ENCODE data around the gene VASH1. TPM values are rescaled to one million over a fixed set of nuclear protein-coding genes. Genes with fewer than 3 reads are reported as not detected.
"Not testable (repeated sequence)": the region's sequence is repeated elsewhere in the genome, so short reads cannot be mapped to it uniquely, and the experiment has no call there.

VASH1 gene
- total and polyA plus RNA-seq, 8 donors, result 26.5 to 71.3 (median 49.2) TPM

- H3K9me3 ChIP-seq, result no peaks in the 10 kb centered on the region
- ATAC-seq (peak; percentile 19), DNase-seq (no peak)
- no peak for TF ChIP-seq CTCF (IDR thresholded peaks at IDR 0.05)
- intact Hi-C loops (cut with DNase I), result loop anchor here in 1 of 2 donors (10.0 kb wide), 1 partner anchor 65 kb away; no protein-coding TSS in a partner anchor
- H3K4me1 ChIP-seq, result peaks cover 8 to 44% of the 10 kb centered on the region in 2 donors
- H3K36me3 ChIP-seq, result no peaks in the 10 kb centered on the region
- H3K4me3 ChIP-seq, result no peak overlapping the region
- H3K27ac ChIP-seq, result peak overlapping the region; percentile 46 to 54
- no peaks in the 10 kb centered on the region for H3K27me3 ChIP-seq
These were observed 41.6 kb upstream of the VASH1 start for GRCh38 chr14:76719666-76720065.

- intact Hi-C loops (cut with DNase I), result no loop called here
- ATAC-seq (peak; percentile 71), DNase-seq (peak in 3 of 4 donors; percentile 28 to 69 (median 54))
- no peaks in the 10 kb centered on the region for H3K27me3 ChIP-seq
- no peak overlapping the region for H3K4me3 ChIP-seq
- no peaks in the 10 kb centered on the region for H3K9me3 ChIP-seq
- peak overlapping the region; percentile 46 to 54 for H3K27ac ChIP-seq
- TF ChIP-seq CTCF (IDR thresholded peaks at IDR 0.05), result no peak
- no peaks in the 10 kb centered on the region for H3K36me3 ChIP-seq
- peaks cover 8 to 44% of the 10 kb centered on the region in 2 donors for H3K4me1 ChIP-seq
These were observed 40.9 kb upstream of the VASH1 start for GRCh38 chr14:76720382-76720813.

- H3K36me3 ChIP-seq; intact Hi-C loops (cut with DNase I); H3K27ac ChIP-seq; H3K27me3 ChIP-seq; H3K9me3 ChIP-seq; ATAC-seq; H3K4me3 ChIP-seq; DNase-seq: not testable (repeated sequence)
- peaks cover 8 to 35% of the 10 kb centered on the region in 2 donors for H3K4me1 ChIP-seq
These were observed 39.8 kb upstream of the VASH1 start for GRCh38 chr14:76721506-76721905.

GRCh38 chr14:76724651-76725550 is 36.4 kb upstream of the VASH1 start:
- H3K4me1 ChIP-seq, result peaks cover 4 to 34% of the 10 kb centered on the region in 2 donors
- ATAC-seq (no peak), DNase-seq (no peak)
- intact Hi-C loops (cut with DNase I), result no loop called here
- no peaks in the 10 kb centered on the region for H3K27me3 ChIP-seq
- no peak overlapping the region for H3K27ac ChIP-seq
- no peak for TF ChIP-seq CTCF (IDR thresholded peaks at IDR 0.05)
- no peaks in the 10 kb centered on the region for H3K9me3 ChIP-seq
- H3K36me3 ChIP-seq, result no peaks in the 10 kb centered on the region
- no peak overlapping the region for H3K4me3 ChIP-seq

GRCh38 chr14:76726551-76726970 is 34.7 kb upstream of the VASH1 start:
- TF ChIP-seq CTCF (IDR thresholded peaks at IDR 0.05), result no peak
- Histone ChIP-seq H3K4me1 (peaks cover 0 to 18% of the 10 kb centered on the region in 2 donors), H3K9me3 (no peaks in the 10 kb centered on the region), H3K27me3 (no peaks in the 10 kb centered on the region), H3K4me3 (no peak overlapping the region), H3K36me3 (no peaks in the 10 kb centered on the region), H3K27ac (peak overlapping the region in 1 of 2 donors; percentile 41)
- DNase-seq, result no peak
- intact Hi-C loops (cut with DNase I), result no loop called here
- ATAC-seq, result peak; percentile 39
